GM18868 (cell line): ENCODE results near the gene ZNF407.
A peak's percentile ranks its signal among the peaks of the same experiment; 100 is the strongest.

Experiments used
- ATAC-seq: cut with Tn5 transposase; IDR thresholded peaks from one replicate; pipeline ENCODE4 v1.9.1; 2021; ENCODE audit warnings: mild to moderate bottlenecking, moderate library complexity; ENCODE audit not compliant: unreplicated experiment

ZNF407 gene

GRCh38 chr18:74579496-74580065 is 18.1 kb upstream of the ZNF407 start:
- no peak for ATAC-seq

GRCh38 chr18:74582642-74583041 is 15.0 kb upstream of the ZNF407 start:
- ATAC-seq, result no peak

GRCh38 chr18:74587441-74587840 is 10.2 kb upstream of the ZNF407 start:
- ATAC-seq, result no peak

- no peak for ATAC-seq
These were observed 8.6 kb upstream of the ZNF407 start for GRCh38 chr18:74589021-74589420.

GRCh38 chr18:74589811-74590210 is 7.9 kb upstream of the ZNF407 start:
- ATAC-seq, result no peak

GRCh38 chr18:74590671-74591070 is 7.0 kb upstream of the ZNF407 start:
- ATAC-seq, result no peak

GRCh38 chr18:74595431-74595830 is 2.2 kb upstream of the ZNF407 start:
- no peak for ATAC-seq

GRCh38 chr18:74597034-74597661 is 522 bp upstream of the ZNF407 start:
- ATAC-seq, result peak; percentile 24

- ATAC-seq, result peak; percentile 66
These were observed 806 bp downstream of the ZNF407 start for GRCh38 chr18:74598350-74599001.

- no peak for ATAC-seq
These were observed 6.7 kb downstream of the ZNF407 start for GRCh38 chr18:74604361-74604760.

GRCh38 chr18:74604774-74605173 is 7.1 kb downstream of the ZNF407 start:
- no peak for ATAC-seq

- no peak for ATAC-seq
These were observed 11.0 kb downstream of the ZNF407 start for GRCh38 chr18:74608681-74609080.

GRCh38 chr18:74609535-74609934 is 11.9 kb downstream of the ZNF407 start:
- no peak for ATAC-seq

- ATAC-seq, result peak; percentile 62
These were observed 12.5 kb downstream of the ZNF407 start for GRCh38 chr18:74610051-74610615.

GRCh38 chr18:74610860-74611259 is 13.2 kb downstream of the ZNF407 start:
- no peak for ATAC-seq

- no peak for ATAC-seq
These were observed 14.1 kb downstream of the ZNF407 start for GRCh38 chr18:74611765-74612164.

GRCh38 chr18:74613381-74613780 is 15.7 kb downstream of the ZNF407 start:
- peak; percentile 68 for ATAC-seq

GRCh38 chr18:74616494-74616893 is 18.8 kb downstream of the ZNF407 start:
- ATAC-seq, result peak; percentile 38

- no peak for ATAC-seq
These were observed 19.8 kb downstream of the ZNF407 start for GRCh38 chr18:74617486-74617885.

GRCh38 chr18:74622072-74622471 is 24.4 kb downstream of the ZNF407 start:
- no peak for ATAC-seq

GRCh38 chr18:74623047-74623816 is 25.6 kb downstream of the ZNF407 start:
- no peak for ATAC-seq
